22Rv1 (cell line): Measurements from ENCODE around the gene ZNF786.

Experiments used
- CTCF ChIP-seq: fragments of 450-650 bp; IDR thresholded peaks from 2 replicates; pipeline ENCODE4 v1.5.1; 2017; ENCODE audit warnings: mild to moderate bottlenecking
- ZFX ChIP-seq: fragments of 450-650 bp; IDR thresholded peaks from 2 replicates; pipeline ENCODE4 v1.6.1; 2017; ENCODE audit warnings: antibody characterized with exemption, borderline replicate concordance

- TF ChIP-seq CTCF (no peak), ZFX (no peak)
Observed at GRCh38 chr7:149027611-149028345, 62.7 kb downstream of the ZNF786 start.
